SHP77 treated with DMSO at 0.1 percent for 48 hours (cell line): ENCODE results near the gene RPL22L1.
"Not testable (repeated sequence)": the region's sequence is repeated elsewhere in the genome, so short reads cannot be mapped to it uniquely, and the experiment has no call there.

Experiments
- DNase-seq: peaks from one replicate; lab custom pipeline; 2025; lab: John Stamatoyannopoulos, UW

RPL22L1 gene

GRCh38 chr3:170829546-170830272 is 40.3 kb downstream of the RPL22L1 start:
- DNase-seq: no peak

DNA sequence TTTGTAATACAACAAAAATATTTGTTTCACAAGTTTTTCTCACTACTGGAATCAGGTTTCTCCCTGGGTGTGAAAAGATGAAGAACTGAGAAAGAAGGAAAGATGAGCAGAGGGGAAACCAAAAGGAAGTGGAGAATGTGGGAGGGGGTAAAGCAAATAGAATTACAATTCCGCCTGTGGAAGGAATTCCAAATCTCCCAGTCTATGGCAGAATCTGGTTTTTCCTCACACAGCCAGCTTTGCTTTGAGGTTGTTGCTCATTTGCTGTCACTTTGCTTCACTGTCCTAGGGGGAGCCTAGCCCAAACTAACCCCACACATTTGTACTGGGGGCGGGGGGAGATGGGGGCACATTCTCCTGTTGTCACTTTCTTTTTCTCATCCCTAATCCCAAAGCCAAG is 43.9 kb downstream of the RPL22L1 start:
- DNase-seq: no peak

GRCh38 chr3:170823562-170823961 is 46.4 kb downstream of the RPL22L1 start:
- DNase-seq: not testable (repeated sequence)

DNA sequence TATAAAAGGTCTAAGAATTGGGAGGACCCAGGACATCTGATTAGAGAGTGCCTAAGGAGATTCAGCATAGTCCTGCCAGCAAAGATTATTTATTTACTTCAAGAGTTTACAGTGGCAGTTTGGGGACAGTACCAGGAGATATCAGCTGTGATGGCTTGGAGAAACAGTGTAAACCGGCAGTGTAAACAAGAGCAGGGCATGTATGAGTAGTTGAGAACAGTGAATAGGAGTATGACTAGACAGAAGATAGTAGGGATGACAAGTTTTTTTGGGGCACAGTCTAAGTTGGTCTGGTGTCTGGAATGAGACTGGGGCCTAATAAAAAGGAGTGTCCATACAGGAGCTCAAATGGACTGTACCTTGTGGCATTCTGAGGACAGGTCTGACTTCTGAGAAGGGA is 51.7 kb downstream of the RPL22L1 start:
- DNase-seq: not testable (repeated sequence)

- not testable (repeated sequence) for DNase-seq
Measured at GRCh38 chr3:170817471-170817870, 52.5 kb downstream of the RPL22L1 start.

GRCh38 chr3:170816841-170817240 is 53.2 kb downstream of the RPL22L1 start:
- DNase-seq: no peak

DNA sequence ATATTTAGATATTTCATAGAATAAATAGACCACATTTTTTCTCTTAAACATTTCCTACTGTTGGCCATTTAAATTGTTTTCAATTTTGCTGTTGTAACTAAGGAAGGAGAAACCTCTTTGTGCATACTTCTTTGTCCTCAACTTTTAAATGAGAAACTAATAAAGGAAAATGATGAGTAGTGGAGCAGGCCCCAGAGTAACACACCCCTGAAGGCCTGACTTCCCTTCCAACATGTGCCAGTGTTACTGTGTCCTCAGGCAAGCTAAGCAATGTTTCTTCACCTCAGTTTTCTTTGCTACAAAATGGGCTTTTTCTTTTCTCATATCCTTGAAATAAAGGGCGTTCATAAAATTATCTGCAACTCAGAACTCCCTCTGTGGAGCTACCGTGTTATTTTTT is 53.7 kb downstream of the RPL22L1 start:
- no peak for DNase-seq

DNA sequence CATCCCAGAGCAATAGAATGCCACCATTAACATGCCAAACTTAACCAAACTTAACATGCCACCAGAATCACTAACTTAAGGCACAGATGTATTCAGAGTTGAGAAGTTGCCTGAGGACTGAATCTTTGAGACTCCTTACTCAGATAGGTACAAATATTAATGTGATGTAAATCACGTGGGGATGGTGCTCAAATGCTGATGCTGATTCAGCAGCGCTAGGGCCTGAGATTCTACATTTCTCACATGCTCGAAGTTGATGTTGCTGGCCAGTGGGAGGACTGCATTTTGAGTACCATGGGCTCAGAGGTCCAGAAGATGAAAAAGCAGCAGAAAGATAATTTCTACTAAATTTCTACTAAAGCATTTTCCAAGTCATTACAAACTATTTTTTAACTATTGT is 54.1 kb downstream of the RPL22L1 start:
- DNase-seq: no peak

- no peak for DNase-seq
Measured at GRCh38 chr3:170815340-170815739, 54.7 kb downstream of the RPL22L1 start.
